HEK293 (cell line): ENCODE measurements around the gene PREX1.
A peak's percentile ranks its signal among the peaks of the same experiment; 100 is the strongest.

Source experiments
- CTCF ChIA-PET: fragments of 350-600 bp; formaldehyde crosslinking; extraction: SDS; loops from one replicate; lab custom pipeline; 2021; ENCODE audit warnings: antibody characterized with exemption; lab: Yijun Ruan, JAX
- POLR2A ChIA-PET: fragments of 300-600 bp; formaldehyde crosslinking; extraction: SDS; loops from one replicate; lab custom pipeline; 2020; ENCODE audit warnings: antibody characterized with exemption, inconsistent platforms; lab: Yijun Ruan, JAX
- H3K27ac ChIP-seq: fragments of 200-500 bp; sonication (Bioruptor generic); 2 replicates; pipeline ENCODE4 v1.5.1; 2014; ENCODE audit warnings: low read depth, low read length, control low read depth, inconsistent platforms; ENCODE audit errors: extremely low read depth
- H3K36me3 ChIP-seq, 2 experiments: fragments of 200-500 bp in 1 of 2; sonication (Bioruptor generic) in 1 of 2; 1 replicate in 1 of 2; 2 replicates in 1 of 2; pipeline ENCODE4 v1.5.1; 2014 to 2017; ENCODE audit warnings: inconsistent platforms in 2 of 2, low read length in 2 of 2; ENCODE audit not compliant: control insufficient read depth in 2 of 2, insufficient read depth in 1 of 2
- H3K4me1 ChIP-seq: fragments of 200-500 bp; sonication (Bioruptor generic); 2 replicates; pipeline ENCODE4 v1.5.1; 2014; ENCODE audit warnings: mild to moderate bottlenecking, low read length, inconsistent platforms; ENCODE audit not compliant: control insufficient read depth, insufficient read depth
- H3K4me3 ChIP-seq: 2 replicates; pipeline ENCODE4 v1.5.1; 2011; ENCODE audit warnings: low read depth, mild to moderate bottlenecking, control low read depth, low read length, moderate library complexity
- H3K9me3 ChIP-seq: fragments of 200-500 bp; sonication (Bioruptor generic); 2 replicates; pipeline ENCODE4 v1.5.1; 2014; ENCODE audit warnings: low read depth, low read length, inconsistent platforms; ENCODE audit not compliant: control insufficient read depth, insufficient read depth
- GLIS2 ChIP-seq: fragments of 450-650 bp; formaldehyde crosslinking; IDR thresholded peaks from 2 replicates; pipeline ENCODE4 v1.5.1; 2016; ENCODE audit warnings: missing biosample characterization, missing genetic modification characterization
- KLF1 ChIP-seq: fragments of 450-650 bp; formaldehyde crosslinking; IDR thresholded peaks from 2 replicates; pipeline ENCODE4 v1.5.1; 2016; ENCODE audit warnings: missing biosample characterization, missing genetic modification characterization
- KLF16 ChIP-seq: fragments of 450-650 bp; formaldehyde crosslinking; IDR thresholded peaks from 2 replicates; pipeline ENCODE4 v1.5.1; 2017; ENCODE audit warnings: missing biosample characterization, missing genetic modification characterization
- REPIN1 ChIP-seq: fragments of 450-650 bp; formaldehyde crosslinking; IDR thresholded peaks from 2 replicates; pipeline ENCODE4 v1.5.1; 2017; ENCODE audit warnings: missing biosample characterization, missing genetic modification characterization, low read depth
- SCRT2 ChIP-seq: fragments of 450-650 bp; formaldehyde crosslinking; IDR thresholded peaks from 2 replicates; pipeline ENCODE4 v1.5.1; 2016; ENCODE audit warnings: missing biosample characterization, missing genetic modification characterization
- ZBTB1 ChIP-seq: fragments of 450-650 bp; formaldehyde crosslinking; IDR thresholded peaks from 2 replicates; pipeline ENCODE4 v1.5.1; 2016; ENCODE audit warnings: missing biosample characterization, missing genetic modification characterization
- ZEB2 ChIP-seq: fragments of 450-650 bp; formaldehyde crosslinking; IDR thresholded peaks from 2 replicates; pipeline ENCODE4 v1.5.1; 2016; ENCODE audit warnings: missing biosample characterization, missing genetic modification characterization
- ZNF10 ChIP-seq: fragments of 450-650 bp; formaldehyde crosslinking; IDR thresholded peaks from 2 replicates; pipeline ENCODE4 v1.5.1; 2017; ENCODE audit warnings: missing biosample characterization, missing genetic modification characterization
- ZNF138 ChIP-seq: fragments of 450-650 bp; formaldehyde crosslinking; IDR thresholded peaks from 2 replicates; pipeline ENCODE4 v1.5.1; 2016; ENCODE audit warnings: missing biosample characterization, missing genetic modification characterization, borderline replicate concordance
- ZNF266 ChIP-seq: fragments of 450-650 bp; formaldehyde crosslinking; IDR thresholded peaks from 2 replicates; pipeline ENCODE4 v1.5.1; 2016; ENCODE audit warnings: missing biosample characterization, missing genetic modification characterization, low read depth
- ZNF324 ChIP-seq: fragments of 450-650 bp; formaldehyde crosslinking; IDR thresholded peaks from 2 replicates; pipeline ENCODE4 v1.5.1; 2016; ENCODE audit warnings: missing biosample characterization, missing genetic modification characterization
- ZNF341 ChIP-seq: fragments of 450-650 bp; formaldehyde crosslinking; IDR thresholded peaks from 2 replicates; pipeline ENCODE4; 2016; ENCODE audit warnings: low read depth, missing biosample characterization, missing genetic modification characterization
- ZNF37A ChIP-seq: fragments of 450-650 bp; IDR thresholded peaks from 2 replicates; pipeline ENCODE4 v1.5.1; 2018; ENCODE audit warnings: missing biosample characterization, missing genetic modification characterization
- ZNF626 ChIP-seq: fragments of 450-650 bp; sonication (Bioruptor Pico); formaldehyde crosslinking; IDR thresholded peaks from 2 replicates; pipeline ENCODE4 v1.5.1; 2018; ENCODE audit warnings: missing biosample characterization, missing genetic modification characterization, inconsistent platforms
- ZNF747 ChIP-seq: fragments of 450-650 bp; formaldehyde crosslinking; IDR thresholded peaks from 2 replicates; pipeline ENCODE4 v1.5.1; 2016; ENCODE audit warnings: missing biosample characterization, missing genetic modification characterization
- ZNF792 ChIP-seq: fragments of 450-650 bp; formaldehyde crosslinking; IDR thresholded peaks from 2 replicates; pipeline ENCODE4 v1.5.1; 2016; ENCODE audit warnings: missing biosample characterization, missing genetic modification characterization
- TF ChIP-seq, protein P1 (sequence below): fragments of 450-650 bp; formaldehyde crosslinking; IDR thresholded peaks from 2 replicates; pipeline ENCODE4 v1.5.1; 2016; ENCODE audit warnings: missing biosample characterization, missing genetic modification characterization
- TF ChIP-seq, protein P2 (sequence below): fragments of 450-650 bp; formaldehyde crosslinking; IDR thresholded peaks from 2 replicates; pipeline ENCODE4 v1.5.1; 2016; ENCODE audit warnings: missing biosample characterization, missing genetic modification characterization
- TF ChIP-seq, protein P3 (sequence below): fragments of 450-650 bp; formaldehyde crosslinking; IDR thresholded peaks from 2 replicates; pipeline ENCODE4 v1.5.1; 2016; ENCODE audit warnings: missing biosample characterization, missing genetic modification characterization, low read depth
- TF ChIP-seq, protein P4 (sequence below): fragments of 450-650 bp; formaldehyde crosslinking; IDR thresholded peaks from 2 replicates; pipeline ENCODE4 v1.5.1; 2017; ENCODE audit warnings: missing biosample characterization, mild to moderate bottlenecking, missing genetic modification characterization, moderate library complexity
- TF ChIP-seq, protein P5 (sequence below): fragments of 450-650 bp; formaldehyde crosslinking; IDR thresholded peaks from 2 replicates; pipeline ENCODE4 v1.5.1; 2016; ENCODE audit warnings: missing biosample characterization, missing genetic modification characterization

The PREX1 gene

DNA sequence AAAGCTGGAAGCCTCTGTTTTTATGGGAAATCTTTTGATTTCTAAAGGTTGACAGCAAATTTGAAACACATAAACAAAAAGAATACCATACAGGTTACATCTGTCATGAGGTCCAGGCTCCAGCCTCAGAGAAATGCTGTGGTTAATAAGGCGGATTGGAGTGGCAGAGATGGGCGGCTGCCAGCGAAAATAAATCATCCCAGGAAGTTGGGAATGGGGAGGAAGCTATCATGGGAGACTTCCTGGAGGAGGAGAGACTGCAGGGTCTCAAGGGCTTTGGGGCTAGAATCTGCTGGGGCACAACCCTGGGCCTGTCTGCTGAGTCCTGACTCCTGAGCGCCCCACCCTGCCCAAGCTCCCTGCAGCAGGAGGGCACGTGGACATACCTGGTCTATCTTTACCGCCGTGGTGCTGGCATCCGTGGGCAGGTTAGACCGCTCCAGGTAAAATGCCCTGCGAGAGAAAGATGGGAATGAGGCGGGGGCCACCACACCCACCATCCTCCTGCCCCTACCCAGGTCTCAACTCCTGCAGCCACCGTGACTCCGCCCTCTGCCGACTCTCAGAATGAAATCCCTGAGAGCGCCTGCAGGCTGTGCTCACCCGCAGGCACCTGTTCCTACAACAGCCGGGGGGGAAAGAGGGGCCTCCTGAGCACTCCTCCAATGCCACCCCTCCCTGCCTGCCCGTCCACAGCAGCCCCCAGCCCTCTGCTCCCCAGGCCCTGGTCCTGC lies 197.3 kb downstream of the PREX1 start:
- no peaks in the 10 kb centered on the region for H3K4me1 ChIP-seq
- H3K36me3 ChIP-seq = no peaks in the 10 kb centered on the region
- ChIA-PET CTCF (interaction anchor here (1.8 kb wide), 1 partner anchor 9 kb away, joined by 13 read pairs; no protein-coding TSS in a partner anchor), POLR2A (no interaction called here)
- no peak overlapping the region for H3K27ac ChIP-seq
- TF ChIP-seq KLF1 (tag by site-specific recombination) (peak; percentile 23; the same call in 1 of the 2 replicates), ZNF37A (no peak), ZNF341 (peak; percentile 57)
- H3K4me3 ChIP-seq = no peak overlapping the region
- no peaks in the 10 kb centered on the region for H3K9me3 ChIP-seq

DNA sequence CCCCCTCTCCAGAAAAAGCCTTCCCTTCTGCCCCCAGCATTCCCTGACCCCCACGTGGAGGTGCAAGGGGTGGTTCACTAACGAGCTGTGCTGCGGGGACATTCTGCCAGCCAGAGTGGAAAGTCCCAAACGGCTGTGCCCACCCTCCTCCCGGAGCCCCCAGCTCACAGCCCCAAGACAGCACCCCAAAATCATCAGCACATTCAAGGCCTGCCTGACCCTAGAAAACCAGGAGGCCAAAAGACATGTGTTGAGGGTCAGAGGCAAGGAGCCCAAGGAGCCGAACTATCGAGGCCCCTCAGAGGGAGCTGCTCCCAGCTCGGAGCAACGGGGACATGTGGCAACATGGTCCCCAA lies 197.9 kb downstream of the PREX1 start:
- H3K4me3 ChIP-seq = no peak overlapping the region
- no peaks in the 10 kb centered on the region for H3K9me3 ChIP-seq
- no peaks in the 10 kb centered on the region for H3K36me3 ChIP-seq
- CTCF ChIA-PET = interaction anchor here (0.6 to 1.8 kb wide), 3 partner anchors 9 to 125 kb away, joined by 3 to 13 read pairs (median 4); no protein-coding TSS in a partner anchor
- no peaks in the 10 kb centered on the region for H3K4me1 ChIP-seq
- POLR2A ChIA-PET = no interaction called here
- TF ChIP-seq ZNF792 (no peak), ZNF324 (tag by site-specific recombination) (no peak), ZNF266 (tag by site-specific recombination) (no peak), ZNF747 (no peak), SCRT2 (no peak), ZNF10 (tag by site-specific recombination) (no peak), ZEB2 (tag by site-specific recombination) (no peak), REPIN1 (tag by site-specific recombination) (no peak), ZNF138 (tag by site-specific recombination) (no peak), ZNF626 (tag by site-specific recombination) (no peak)
- TF ChIP-seq, protein P1, sequence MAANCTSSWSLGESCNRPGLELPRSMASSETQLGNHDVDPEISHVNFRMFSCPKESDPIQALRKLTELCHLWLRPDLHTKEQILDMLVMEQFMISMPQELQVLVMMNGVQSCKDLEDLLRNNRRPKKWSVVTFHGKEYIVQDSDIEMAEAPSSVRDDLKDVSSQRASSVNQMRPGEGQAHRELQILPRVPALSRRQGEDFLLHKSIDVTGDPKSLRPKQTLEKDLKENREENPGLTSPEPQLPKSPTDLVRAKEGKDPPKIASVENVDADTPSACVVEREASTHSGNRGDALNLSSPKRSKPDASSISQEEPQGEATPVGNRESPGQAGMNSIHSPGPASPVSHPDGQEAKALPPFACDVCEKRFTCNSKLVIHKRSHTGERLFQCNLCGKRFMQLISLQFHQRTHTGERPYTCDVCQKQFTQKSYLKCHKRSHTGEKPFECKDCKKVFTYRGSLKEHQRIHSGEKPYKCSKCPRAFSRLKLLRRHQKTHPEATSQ = no peak
- TF ChIP-seq, protein P2, sequence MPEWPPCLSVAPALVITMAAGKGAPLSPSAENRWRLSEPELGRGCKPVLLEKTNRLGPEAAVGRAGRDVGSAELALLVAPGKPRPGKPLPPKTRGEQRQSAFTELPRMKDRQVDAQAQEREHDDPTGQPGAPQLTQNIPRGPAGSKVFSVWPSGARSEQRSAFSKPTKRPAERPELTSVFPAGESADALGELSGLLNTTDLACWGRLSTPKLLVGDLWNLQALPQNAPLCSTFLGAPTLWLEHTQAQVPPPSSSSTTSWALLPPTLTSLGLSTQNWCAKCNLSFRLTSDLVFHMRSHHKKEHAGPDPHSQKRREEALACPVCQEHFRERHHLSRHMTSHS (tag by site-specific recombination) = no peak
- TF ChIP-seq, protein P3, sequence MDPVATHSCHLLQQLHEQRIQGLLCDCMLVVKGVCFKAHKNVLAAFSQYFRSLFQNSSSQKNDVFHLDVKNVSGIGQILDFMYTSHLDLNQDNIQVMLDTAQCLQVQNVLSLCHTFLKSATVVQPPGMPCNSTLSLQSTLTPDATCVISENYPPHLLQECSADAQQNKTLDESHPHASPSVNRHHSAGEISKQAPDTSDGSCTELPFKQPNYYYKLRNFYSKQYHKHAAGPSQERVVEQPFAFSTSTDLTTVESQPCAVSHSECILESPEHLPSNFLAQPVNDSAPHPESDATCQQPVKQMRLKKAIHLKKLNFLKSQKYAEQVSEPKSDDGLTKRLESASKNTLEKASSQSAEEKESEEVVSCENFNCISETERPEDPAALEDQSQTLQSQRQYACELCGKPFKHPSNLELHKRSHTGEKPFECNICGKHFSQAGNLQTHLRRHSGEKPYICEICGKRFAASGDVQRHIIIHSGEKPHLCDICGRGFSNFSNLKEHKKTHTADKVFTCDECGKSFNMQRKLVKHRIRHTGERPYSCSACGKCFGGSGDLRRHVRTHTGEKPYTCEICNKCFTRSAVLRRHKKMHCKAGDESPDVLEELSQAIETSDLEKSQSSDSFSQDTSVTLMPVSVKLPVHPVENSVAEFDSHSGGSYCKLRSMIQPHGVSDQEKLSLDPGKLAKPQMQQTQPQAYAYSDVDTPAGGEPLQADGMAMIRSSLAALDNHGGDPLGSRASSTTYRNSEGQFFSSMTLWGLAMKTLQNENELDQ = no peak
- no peak overlapping the region for H3K27ac ChIP-seq

DNA sequence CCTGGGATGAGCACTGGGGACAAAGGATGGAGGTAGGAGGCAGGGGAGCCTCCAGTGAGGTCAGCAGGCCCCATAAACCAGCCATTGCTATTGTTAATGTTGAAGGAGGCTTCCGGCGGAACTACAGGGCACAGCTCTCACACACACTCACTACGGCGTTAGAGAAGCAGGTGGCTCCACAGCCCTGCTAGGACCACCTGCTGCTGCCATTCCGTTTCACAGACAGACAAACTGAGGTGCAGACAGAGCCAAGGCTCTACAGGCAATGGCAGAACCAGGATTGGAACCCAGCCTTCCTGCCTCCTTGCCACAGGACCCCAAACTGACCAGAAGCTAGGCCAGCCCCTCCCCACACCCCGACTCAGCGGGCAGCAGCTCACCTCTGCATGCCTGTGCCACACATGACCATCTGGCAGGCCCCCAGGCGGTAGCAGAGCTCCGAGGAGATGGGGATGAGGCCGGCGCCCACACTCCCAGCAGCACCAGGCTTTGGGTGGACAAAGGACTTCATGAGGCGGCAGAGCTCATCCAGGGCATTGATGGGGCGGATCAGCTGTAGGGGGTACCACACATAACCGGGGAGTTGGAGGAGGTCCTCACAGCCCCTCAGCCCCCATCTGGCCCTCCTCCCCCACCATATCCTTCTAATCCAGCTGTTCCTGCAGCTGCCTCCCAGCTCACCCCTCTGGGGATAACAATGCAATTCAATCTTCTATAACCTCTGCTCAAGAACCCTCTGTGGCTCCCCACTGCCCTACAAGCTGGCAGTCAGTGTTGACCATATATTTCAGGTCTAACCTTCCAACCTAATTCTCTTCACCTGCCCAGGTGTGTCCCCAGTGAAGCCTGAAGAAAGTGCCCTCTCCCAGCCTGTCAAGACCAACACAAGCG lies 198.5 kb downstream of the PREX1 start:
- Histone ChIP-seq H3K4me1 (no peaks in the 10 kb centered on the region), H3K36me3 (no peaks in the 10 kb centered on the region), H3K4me3 (no peak overlapping the region), H3K9me3 (no peaks in the 10 kb centered on the region), H3K27ac (no peak overlapping the region)
- ChIA-PET CTCF (interaction anchor here (0.6 to 1.8 kb wide), 3 partner anchors 8 to 126 kb away, joined by 3 to 13 read pairs (median 4); no protein-coding TSS in a partner anchor), POLR2A (interaction anchor here (0.5 kb wide), 1 partner anchor 533 kb away, joined by 3 read pairs; no protein-coding TSS in a partner anchor)
- TF ChIP-seq, protein P4, sequence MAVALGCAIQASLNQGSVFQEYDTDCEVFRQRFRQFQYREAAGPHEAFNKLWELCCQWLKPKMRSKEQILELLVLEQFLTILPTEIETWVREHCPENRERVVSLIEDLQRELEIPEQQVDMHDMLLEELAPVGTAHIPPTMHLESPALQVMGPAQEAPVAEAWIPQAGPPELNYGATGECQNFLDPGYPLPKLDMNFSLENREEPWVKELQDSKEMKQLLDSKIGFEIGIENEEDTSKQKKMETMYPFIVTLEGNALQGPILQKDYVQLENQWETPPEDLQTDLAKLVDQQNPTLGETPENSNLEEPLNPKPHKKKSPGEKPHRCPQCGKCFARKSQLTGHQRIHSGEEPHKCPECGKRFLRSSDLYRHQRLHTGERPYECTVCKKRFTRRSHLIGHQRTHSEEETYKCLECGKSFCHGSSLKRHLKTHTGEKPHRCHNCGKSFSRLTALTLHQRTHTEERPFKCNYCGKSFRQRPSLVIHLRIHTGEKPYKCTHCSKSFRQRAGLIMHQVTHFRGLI = no peak
- TF ChIP-seq KLF16 (tag by site-specific recombination) = no peak
- TF ChIP-seq, protein P5, sequence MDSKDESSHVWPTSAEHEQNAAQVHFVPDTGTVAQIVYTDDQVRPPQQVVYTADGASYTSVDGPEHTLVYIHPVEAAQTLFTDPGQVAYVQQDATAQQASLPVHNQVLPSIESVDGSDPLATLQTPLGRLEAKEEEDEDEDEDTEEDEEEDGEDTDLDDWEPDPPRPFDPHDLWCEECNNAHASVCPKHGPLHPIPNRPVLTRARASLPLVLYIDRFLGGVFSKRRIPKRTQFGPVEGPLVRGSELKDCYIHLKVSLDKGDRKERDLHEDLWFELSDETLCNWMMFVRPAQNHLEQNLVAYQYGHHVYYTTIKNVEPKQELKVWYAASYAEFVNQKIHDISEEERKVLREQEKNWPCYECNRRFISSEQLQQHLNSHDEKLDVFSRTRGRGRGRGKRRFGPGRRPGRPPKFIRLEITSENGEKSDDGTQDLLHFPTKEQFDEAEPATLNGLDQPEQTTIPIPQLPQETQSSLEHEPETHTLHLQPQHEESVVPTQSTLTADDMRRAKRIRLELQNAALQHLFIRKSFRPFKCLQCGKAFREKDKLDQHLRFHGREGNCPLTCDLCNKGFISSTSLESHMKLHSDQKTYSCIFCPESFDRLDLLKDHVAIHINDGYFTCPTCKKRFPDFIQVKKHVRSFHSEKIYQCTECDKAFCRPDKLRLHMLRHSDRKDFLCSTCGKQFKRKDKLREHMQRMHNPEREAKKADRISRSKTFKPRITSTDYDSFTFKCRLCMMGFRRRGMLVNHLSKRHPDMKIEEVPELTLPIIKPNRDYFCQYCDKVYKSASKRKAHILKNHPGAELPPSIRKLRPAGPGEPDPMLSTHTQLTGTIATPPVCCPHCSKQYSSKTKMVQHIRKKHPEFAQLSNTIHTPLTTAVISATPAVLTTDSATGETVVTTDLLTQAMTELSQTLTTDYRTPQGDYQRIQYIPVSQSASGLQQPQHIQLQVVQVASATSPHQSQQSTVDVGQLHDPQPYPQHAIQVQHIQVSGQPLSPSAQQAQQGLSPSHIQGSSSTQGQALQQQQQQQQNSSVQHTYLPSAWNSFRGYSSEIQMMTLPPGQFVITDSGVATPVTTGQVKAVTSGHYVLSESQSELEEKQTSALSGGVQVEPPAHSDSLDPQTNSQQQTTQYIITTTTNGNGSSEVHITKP (tag by site-specific recombination) = no peak
- no peak for TF ChIP-seq ZBTB1
- no peak; the same call in 1 of the 2 replicates for TF ChIP-seq GLIS2 (tag by site-specific recombination)
